Measurements from ENCODE around the gene C1orf159. TPM values are rescaled to one million over a fixed set of nuclear protein-coding genes. Genes with fewer than 3 reads are reported as not detected.

The C1orf159 gene
- total and polyA plus RNA-seq, 9 of the 15 experiments (the other 6 are each of a cell fraction or from before 2014, with no cell fraction given), result 0.28 to 54.9 (median 10.6) TPM

GRCh38 chr1:1069711-1070676, 45.9 kb downstream of the C1orf159 start (continued):
- TF ChIP-seq POLR2G (IDR thresholded peaks at IDR 0.05; ENCODE audit: low read depth, low read length) (peak; percentile 12; the same call in 1 of the 2 replicates), FOSL1 (tag; conservative IDR thresholded peaks at IDR 0.05) (0 out of 2 replicates have a peak, but pooled peaks have one; percentile 6), ZNF740 (CRISPR knock-in tag; IDR thresholded peaks at IDR 0.05) (peak; percentile 49; the same call in 1 of the 2 replicates), ZNF740 (tag; IDR thresholded peaks at IDR 0.05) (no peak), PHB2 (IDR thresholded peaks at IDR 0.05; ENCODE audit: low read depth) (no peak), ZBTB34 (CRISPR knock-in tag; IDR thresholded peaks at IDR 0.05) (no peak), CBX3 (IDR thresholded peaks at IDR 0.05; ENCODE audit: borderline replicate concordance in 1 of 2, low read length in 2 of 2) (no peak), PCBP1 (IDR thresholded peaks at IDR 0.05; ENCODE audit: low read depth, low read length, poor library complexity, severe bottlenecking) (peak; percentile 29), ZSCAN29 (IDR thresholded peaks at IDR 0.05) (no peak), FOXJ2 (tag; IDR thresholded peaks at IDR 0.05) (no peak), CBFB (CRISPR knock-in tag; IDR thresholded peaks at IDR 0.05) (peak; percentile 85), KLF1 (tag; IDR thresholded peaks at IDR 0.05) (no peak), TAF1 (IDR thresholded peaks at IDR 0.05; ENCODE audit: control insufficient read depth, extremely low read depth, insufficient read depth, low read length, severe bottlenecking) (no peak), SAFB (IDR thresholded peaks at IDR 0.05; ENCODE audit: borderline replicate concordance, low read depth, low read length) (peak; percentile 81; the same call in 1 of the 2 replicates), ZNF76 (CRISPR knock-in tag; IDR thresholded peaks at IDR 0.05; ENCODE audit: borderline replicate concordance) (no peak), TFAP4 (CRISPR knock-in tag; IDR thresholded peaks at IDR 0.05; ENCODE audit: borderline replicate concordance) (peak; percentile 90), GTF3C2 (IDR thresholded peaks at IDR 0.05; ENCODE audit: borderline replicate concordance, extremely low read depth, insufficient read length) (no peak), CCNT2 (IDR thresholded peaks at IDR 0.05; ENCODE audit: borderline replicate concordance, extremely low read depth, insufficient read length, low read depth, low read length) (no peak), ZNF830 (CRISPR knock-in tag; IDR thresholded peaks at IDR 0.05) (0 out of 2 replicates have a peak, but pooled peaks have one; percentile 26), ATF1 (CRISPR knock-in tag; IDR thresholded peaks at IDR 0.05) (no peak), ATF1 (tag; IDR thresholded peaks at IDR 0.05) (peak; percentile 51; the same call in 1 of the 2 replicates)
